Neuron (in vitro differentiated cells): ENCODE data around the gene PAOX.
"Not testable (repeated sequence)": the region's sequence is repeated elsewhere in the genome, so short reads cannot be mapped to it uniquely, and the experiment has no call there.

Experiments
- H2AFZ ChIP-seq: one replicate; pipeline ENCODE4 v1.6.1; 2013; ENCODE audit warnings: low read depth, mild to moderate bottlenecking, inconsistent platforms, low read length, moderate library complexity
- H3K27me3 ChIP-seq: one replicate; pipeline ENCODE4 v1.6.1; 2013; ENCODE audit warnings: low read length; ENCODE audit not compliant: insufficient read depth
- H3K36me3 ChIP-seq: one replicate; pipeline ENCODE4 v1.6.1; 2013; ENCODE audit warnings: low read length; ENCODE audit not compliant: insufficient read depth
- H3K4me1 ChIP-seq: one replicate; pipeline ENCODE4 v1.6.1; 2013; ENCODE audit warnings: low read length; ENCODE audit not compliant: insufficient read depth
- H3K4me3 ChIP-seq: 2 replicates; pipeline ENCODE4 v1.5.1; 2013; ENCODE audit warnings: mild to moderate bottlenecking, low read length, moderate library complexity
- H3K9me3 ChIP-seq: one replicate; pipeline ENCODE4 v1.6.1; 2013; ENCODE audit warnings: low read length

Gene PAOX

GRCh38 chr10:133401981-133402725, 23.1 kb downstream of the PAOX start:
- Histone ChIP-seq H2AFZ (no peak overlapping the region), H3K4me1 (no peaks in the 10 kb centered on the region), H3K36me3 (peaks cover 74% of the 10 kb centered on the region), H3K4me3 (no peak overlapping the region), H3K27me3 (no peaks in the 10 kb centered on the region), H3K9me3 (peaks cover 15% of the 10 kb centered on the region)

GRCh38 chr10:133403359-133403758, 24.3 kb downstream of the PAOX start:
- no peaks in the 10 kb centered on the region for H3K4me1 ChIP-seq
- no peak overlapping the region for H3K4me3 ChIP-seq
- H3K27me3 ChIP-seq: no peaks in the 10 kb centered on the region
- H2AFZ ChIP-seq: no peak overlapping the region
- H3K36me3 ChIP-seq: peaks cover 73% of the 10 kb centered on the region
- H3K9me3 ChIP-seq: peaks cover 20% of the 10 kb centered on the region

GRCh38 chr10:133403784-133404183, 24.7 kb downstream of the PAOX start:
- Histone ChIP-seq H3K27me3 (no peaks in the 10 kb centered on the region), H3K4me1 (no peaks in the 10 kb centered on the region), H3K9me3 (peaks cover 24% of the 10 kb centered on the region), H2AFZ (no peak overlapping the region), H3K4me3 (no peak overlapping the region), H3K36me3 (peaks cover 72% of the 10 kb centered on the region)

DNA sequence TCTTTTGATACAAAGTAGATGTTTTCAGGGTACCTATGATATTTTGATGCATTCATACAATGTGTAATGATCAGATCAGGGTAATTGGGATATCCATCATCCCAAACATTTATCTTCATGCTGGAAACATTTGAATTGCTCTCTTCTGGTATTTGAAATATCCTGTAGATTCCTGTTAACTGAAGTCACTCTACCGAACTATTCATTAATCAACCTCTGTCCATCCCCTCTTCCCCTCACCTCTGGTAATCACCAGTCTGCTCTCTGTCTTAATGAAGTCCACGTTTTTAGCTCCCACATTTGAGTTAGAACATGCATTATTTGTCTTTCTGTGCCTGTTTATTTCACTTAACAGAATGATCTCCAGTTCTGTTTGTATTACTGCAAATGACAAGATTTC, 26.2 kb downstream of the PAOX start:
- peaks cover 31% of the 10 kb centered on the region for H3K9me3 ChIP-seq
- H3K4me3 ChIP-seq: no peak overlapping the region
- H2AFZ ChIP-seq: no peak overlapping the region
- no peaks in the 10 kb centered on the region for H3K27me3 ChIP-seq
- peaks cover 73% of the 10 kb centered on the region for H3K36me3 ChIP-seq
- no peaks in the 10 kb centered on the region for H3K4me1 ChIP-seq

DNA sequence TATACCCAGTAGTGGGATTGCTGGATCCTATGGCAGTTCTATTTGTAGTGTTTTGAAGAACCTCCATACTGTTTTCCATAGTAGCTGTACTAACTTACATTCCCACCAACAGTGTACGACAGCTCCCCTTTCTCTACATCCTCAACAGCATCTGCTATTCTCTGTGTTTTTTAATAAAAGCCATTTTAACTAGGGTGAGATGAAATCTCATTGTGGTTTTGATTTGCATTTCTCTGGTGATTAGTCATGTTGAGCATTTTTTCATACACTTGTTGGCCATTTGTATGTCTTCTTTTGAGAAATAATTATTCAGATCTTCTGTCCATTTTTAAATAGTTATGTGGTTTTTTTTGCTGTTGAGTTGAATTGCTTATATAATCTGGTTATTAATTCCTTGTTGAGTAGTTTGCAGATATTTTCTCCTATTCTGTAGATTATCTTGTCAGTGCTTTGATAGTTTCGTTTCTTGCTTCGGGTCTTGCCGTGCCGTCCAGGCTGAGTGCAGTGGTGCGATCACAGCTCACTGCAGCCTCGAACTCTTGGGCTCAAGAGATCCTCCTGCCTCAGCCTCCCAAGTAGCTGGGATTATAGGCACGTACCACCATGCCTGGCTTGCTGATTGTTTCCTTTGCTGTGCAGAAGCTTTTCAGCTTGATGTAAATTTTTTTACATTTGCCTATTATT, 26.9 kb downstream of the PAOX start:
- Histone ChIP-seq H3K27me3 (no peaks in the 10 kb centered on the region), H3K36me3 (peaks cover 73% of the 10 kb centered on the region), H3K9me3 (peaks cover 37% of the 10 kb centered on the region), H3K4me3 (no peak overlapping the region), H3K4me1 (no peaks in the 10 kb centered on the region), H2AFZ (no peak overlapping the region)

DNA sequence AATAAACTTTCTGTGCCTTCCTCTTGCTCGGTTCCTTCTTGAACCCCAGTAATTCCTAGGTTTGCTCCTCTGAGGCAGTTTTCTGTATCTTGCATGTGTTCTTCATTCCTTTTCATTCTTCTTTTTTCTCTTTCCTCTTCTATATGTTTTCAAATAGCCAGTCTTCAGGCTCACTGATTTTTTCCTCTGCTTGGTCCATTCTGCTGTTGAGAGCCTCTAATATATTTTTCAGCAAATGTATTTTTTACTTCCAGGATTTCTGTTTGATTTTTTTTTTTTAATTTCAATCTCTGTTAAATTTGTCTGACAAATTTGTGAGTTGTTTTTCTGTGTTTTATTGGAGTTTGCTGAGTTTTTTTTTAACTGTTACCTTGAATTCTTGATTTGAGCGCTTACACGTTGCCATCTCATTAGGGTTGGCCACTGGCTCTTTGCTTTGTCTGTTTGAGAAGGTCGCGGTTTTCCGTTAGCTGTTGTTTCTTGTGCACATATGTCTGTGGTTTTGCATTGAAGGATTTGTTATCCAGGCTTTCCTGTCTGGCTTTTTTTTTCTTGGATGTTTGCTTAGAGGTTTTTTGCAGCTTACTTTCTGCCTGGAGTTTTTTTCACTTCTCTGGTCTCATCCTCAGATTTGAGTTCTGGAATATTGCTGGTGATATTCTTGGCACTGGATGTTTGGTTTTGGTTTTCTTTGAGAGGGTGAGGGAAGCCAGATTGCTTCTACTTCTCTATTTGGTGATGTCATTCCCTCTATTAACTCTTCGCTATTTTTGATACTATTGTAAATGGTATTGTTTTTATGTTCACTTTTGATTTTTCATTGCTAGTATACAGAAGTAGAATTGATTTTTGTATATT, 32.7 kb downstream of the PAOX start:
- Histone ChIP-seq H3K4me3 (no peak overlapping the region), H3K27me3 (no peaks in the 10 kb centered on the region), H3K4me1 (no peaks in the 10 kb centered on the region), H2AFZ (no peak overlapping the region), H3K36me3 (peaks cover 63% of the 10 kb centered on the region), H3K9me3 (peaks cover 51% of the 10 kb centered on the region)

- Histone ChIP-seq H3K4me1 (no peaks in the 10 kb centered on the region), H3K4me3 (no peak overlapping the region), H3K36me3 (peaks cover 59% of the 10 kb centered on the region), H2AFZ (no peak overlapping the region), H3K9me3 (peaks cover 46% of the 10 kb centered on the region), H3K27me3 (no peaks in the 10 kb centered on the region)
Observed at GRCh38 chr10:133412381-133412711, 33.3 kb downstream of the PAOX start.

GRCh38 chr10:133414401-133414800, 35.3 kb downstream of the PAOX start:
- peaks cover 56% of the 10 kb centered on the region for H3K36me3 ChIP-seq
- H3K4me1 ChIP-seq, H2AFZ ChIP-seq, H3K4me3 ChIP-seq, H3K27me3 ChIP-seq: not testable (repeated sequence)
- peaks cover 35% of the 10 kb centered on the region for H3K9me3 ChIP-seq

DNA sequence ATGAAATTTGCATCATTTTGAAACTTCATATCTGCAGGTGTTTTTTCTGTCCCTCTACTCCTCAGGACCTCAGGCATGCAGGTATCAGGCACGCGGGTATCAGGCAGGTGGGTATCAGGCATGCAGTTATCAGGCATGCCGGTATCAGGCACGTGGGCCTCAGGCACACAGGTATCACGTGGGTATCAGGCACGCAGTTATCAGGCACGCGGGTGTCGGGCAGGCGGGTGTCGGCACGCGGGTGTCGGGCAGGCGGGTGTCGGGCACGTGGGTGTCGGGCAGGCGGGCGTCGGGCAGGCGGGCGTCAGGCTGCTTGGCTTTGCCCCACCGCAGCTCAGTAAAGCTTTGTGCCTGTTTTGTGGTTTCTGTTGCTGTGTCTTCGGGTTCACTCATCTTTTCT, 36.7 kb downstream of the PAOX start:
- H3K27me3 ChIP-seq: no peaks in the 10 kb centered on the region
- no peak overlapping the region for H3K4me3 ChIP-seq
- peaks cover 58% of the 10 kb centered on the region for H3K36me3 ChIP-seq
- no peak overlapping the region for H2AFZ ChIP-seq
- H3K9me3 ChIP-seq: peaks cover 27% of the 10 kb centered on the region
- H3K4me1 ChIP-seq: no peaks in the 10 kb centered on the region

DNA sequence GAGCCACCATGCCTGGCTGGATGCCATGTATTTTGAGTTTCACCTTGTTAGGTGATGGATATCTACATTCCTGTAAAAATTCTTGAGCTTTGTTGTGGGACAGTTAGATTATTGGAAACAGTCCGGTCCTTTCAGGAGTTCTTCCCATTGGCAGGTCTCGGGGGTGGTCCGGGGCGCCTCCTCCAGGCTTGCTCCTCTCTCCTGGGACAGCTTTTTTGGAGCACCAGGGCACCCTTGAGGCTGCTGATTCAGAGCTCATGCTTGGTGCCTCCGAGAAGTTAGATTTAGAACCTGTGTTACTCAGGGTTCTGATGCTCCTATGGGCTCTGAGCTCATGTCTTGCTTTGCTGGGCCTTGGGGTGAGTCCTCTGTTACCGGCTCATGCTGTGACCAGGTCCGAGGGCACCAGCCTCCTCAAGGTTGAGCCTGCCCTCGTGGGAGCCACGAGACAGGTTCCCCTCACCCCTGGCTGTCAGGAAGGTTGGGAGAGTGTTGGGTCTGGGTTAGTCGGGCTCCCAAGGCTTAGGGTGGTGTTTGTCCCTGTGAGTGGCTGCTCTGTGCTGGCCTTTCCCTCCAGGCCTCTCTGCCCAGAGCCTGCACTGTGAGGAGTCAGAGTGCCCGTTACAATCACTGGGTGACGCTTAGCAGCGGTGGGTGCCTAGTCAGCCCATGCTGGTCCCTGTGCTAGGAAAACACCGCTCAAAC, 39.4 kb downstream of the PAOX start:
- Histone ChIP-seq H3K4me3 (no peak overlapping the region), H3K4me1 (no peaks in the 10 kb centered on the region), H2AFZ (no peak overlapping the region), H3K36me3 (peaks cover 38% of the 10 kb centered on the region), H3K27me3 (no peaks in the 10 kb centered on the region), H3K9me3 (peaks cover 14% of the 10 kb centered on the region)

- H3K27me3 ChIP-seq: no peaks in the 10 kb centered on the region
- peaks cover 12% of the 10 kb centered on the region for H3K9me3 ChIP-seq
- H3K4me1 ChIP-seq: no peaks in the 10 kb centered on the region
- no peak overlapping the region for H2AFZ ChIP-seq
- peaks cover 36% of the 10 kb centered on the region for H3K36me3 ChIP-seq
- H3K4me3 ChIP-seq: no peak overlapping the region
Observed at GRCh38 chr10:133419211-133419950, 40.3 kb downstream of the PAOX start.

DNA sequence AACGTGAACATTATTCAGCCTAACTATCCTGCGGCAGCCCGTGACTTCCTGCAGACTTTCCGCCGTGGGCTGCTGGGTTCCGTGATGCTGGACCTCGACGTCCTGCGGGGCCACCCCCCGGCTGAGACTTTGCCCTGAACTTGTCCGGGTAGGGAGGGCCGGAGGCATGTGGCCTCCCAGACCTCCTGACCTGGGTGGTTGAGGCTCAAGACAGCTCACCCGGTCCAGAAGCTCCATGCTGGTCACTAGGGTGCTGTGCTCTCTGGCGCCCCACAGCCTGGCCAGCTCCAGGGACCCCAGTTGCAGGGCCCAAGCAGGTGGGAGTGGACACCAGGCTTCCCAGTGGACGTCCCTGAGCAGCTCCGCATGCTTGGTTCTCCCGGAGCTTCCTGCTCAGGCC, 41.0 kb downstream of the PAOX start:
- H2AFZ ChIP-seq: no peak overlapping the region

More for the DNA sequence above, 41.0 kb downstream of the PAOX start:
- H3K4me3 ChIP-seq: no peak overlapping the region
- no peaks in the 10 kb centered on the region for H3K4me1 ChIP-seq
- H3K27me3 ChIP-seq: no peaks in the 10 kb centered on the region
- peaks cover 11% of the 10 kb centered on the region for H3K9me3 ChIP-seq
- peaks cover 34% of the 10 kb centered on the region for H3K36me3 ChIP-seq
